Measurements from ENCODE around the gene PPP1R1C.
"Not testable (repeated sequence)": the region's sequence is repeated elsewhere in the genome, so short reads cannot be mapped to it uniquely, and the experiment has no call there.

The PPP1R1C gene

DNA sequence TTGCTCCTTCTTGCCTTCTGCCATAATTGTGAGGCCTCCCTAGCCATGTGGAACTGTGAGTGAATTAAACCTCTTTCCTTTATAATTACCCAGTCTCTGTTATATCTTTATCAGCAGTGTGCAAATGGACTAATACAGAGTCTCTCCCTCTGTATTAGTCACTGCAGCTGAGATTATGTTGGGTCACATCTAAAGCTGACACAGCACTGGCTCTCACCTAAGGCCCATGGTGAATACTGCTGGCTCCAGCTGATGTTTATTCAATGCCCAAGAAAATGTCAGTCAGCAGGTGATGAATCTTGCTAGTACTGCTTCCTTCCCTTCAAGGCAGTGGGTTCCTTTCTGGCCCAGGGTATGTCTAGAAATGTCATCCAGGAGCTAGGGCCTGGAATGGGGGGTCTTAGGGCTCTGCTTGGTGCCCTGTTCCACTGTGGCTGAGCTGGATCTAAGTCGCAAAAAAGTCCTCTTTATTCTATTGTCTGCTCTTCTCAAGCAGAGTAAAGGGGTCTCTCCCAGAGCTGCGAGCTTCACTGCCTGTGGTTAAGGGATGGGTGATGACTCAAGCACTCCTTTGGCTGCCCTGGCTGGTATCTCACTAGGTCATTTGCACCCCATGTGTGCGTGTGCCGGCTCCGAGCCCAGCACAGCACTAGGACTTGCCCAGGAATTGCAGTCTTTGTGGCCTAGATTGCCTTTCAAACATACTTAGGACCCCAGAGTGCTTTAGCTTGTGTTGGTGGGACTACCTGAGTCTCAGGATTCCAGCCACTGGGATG lies 29.9 kb downstream of the PPP1R1C start:
- TF ChIP-seq, protein P1, sequence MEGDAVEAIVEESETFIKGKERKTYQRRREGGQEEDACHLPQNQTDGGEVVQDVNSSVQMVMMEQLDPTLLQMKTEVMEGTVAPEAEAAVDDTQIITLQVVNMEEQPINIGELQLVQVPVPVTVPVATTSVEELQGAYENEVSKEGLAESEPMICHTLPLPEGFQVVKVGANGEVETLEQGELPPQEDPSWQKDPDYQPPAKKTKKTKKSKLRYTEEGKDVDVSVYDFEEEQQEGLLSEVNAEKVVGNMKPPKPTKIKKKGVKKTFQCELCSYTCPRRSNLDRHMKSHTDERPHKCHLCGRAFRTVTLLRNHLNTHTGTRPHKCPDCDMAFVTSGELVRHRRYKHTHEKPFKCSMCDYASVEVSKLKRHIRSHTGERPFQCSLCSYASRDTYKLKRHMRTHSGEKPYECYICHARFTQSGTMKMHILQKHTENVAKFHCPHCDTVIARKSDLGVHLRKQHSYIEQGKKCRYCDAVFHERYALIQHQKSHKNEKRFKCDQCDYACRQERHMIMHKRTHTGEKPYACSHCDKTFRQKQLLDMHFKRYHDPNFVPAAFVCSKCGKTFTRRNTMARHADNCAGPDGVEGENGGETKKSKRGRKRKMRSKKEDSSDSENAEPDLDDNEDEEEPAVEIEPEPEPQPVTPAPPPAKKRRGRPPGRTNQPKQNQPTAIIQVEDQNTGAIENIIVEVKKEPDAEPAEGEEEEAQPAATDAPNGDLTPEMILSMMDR (IDR thresholded peaks at IDR 0.05; ENCODE audit: control insufficient read depth, extremely low read depth, insufficient read depth) = no peak
- no peak for DNase-seq (ENCODE audit: low read depth)
- no peak overlapping the region for H3K4me3 ChIP-seq (ENCODE audit: low read depth, low read length)

DNA sequence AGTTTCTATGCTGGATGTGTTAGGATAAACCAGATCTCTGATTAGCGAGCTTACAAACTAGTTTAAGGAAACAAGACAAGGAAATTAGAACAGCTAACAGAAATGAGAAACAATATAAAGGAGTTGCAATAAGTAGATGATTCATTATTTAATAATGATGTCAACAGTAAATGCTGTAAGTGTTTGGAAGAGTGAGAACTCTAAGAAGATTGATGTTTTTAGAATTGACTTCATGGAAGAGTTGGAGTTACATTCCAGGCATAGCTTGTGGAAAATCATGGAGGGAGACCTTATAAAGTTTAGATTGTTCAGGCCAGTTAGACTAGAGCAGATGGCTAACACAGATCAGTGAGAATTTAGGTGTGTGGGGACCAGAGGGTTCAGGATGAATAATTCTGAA lies 32.6 kb downstream of the PPP1R1C start:
- H3K4me3 ChIP-seq (ENCODE audit: low read depth, low read length) = no peak overlapping the region
- TF ChIP-seq, protein P1 (IDR thresholded peaks at IDR 0.05; ENCODE audit: control insufficient read depth, extremely low read depth, insufficient read depth) = no peak
- DNase-seq (ENCODE audit: low read depth) = no peak

DNA sequence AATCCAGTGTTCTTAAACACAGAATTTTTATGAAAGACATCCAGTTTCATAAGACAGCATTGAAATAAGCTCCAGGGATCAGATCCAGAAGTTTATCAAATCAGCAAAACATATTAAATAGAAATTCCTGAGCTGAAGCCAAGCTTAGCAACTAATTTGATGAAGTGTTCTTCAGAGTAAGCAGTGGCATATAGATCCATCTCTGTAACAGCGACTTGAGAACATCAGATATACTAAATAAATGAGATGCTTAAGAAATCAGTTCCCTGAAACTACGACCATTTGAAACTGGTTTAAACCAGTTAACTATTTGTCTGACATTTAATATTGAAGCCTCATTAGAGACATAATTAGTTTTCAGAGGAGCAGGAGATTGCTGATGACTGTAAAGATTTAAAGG lies 34.1 kb downstream of the PPP1R1C start:
- DNase-seq (ENCODE audit: low read depth) = no peak
- H3K4me3 ChIP-seq (ENCODE audit: low read depth, low read length) = no peak overlapping the region
- TF ChIP-seq, protein P1 (IDR thresholded peaks at IDR 0.05; ENCODE audit: control insufficient read depth, extremely low read depth, insufficient read depth) = no peak

DNA sequence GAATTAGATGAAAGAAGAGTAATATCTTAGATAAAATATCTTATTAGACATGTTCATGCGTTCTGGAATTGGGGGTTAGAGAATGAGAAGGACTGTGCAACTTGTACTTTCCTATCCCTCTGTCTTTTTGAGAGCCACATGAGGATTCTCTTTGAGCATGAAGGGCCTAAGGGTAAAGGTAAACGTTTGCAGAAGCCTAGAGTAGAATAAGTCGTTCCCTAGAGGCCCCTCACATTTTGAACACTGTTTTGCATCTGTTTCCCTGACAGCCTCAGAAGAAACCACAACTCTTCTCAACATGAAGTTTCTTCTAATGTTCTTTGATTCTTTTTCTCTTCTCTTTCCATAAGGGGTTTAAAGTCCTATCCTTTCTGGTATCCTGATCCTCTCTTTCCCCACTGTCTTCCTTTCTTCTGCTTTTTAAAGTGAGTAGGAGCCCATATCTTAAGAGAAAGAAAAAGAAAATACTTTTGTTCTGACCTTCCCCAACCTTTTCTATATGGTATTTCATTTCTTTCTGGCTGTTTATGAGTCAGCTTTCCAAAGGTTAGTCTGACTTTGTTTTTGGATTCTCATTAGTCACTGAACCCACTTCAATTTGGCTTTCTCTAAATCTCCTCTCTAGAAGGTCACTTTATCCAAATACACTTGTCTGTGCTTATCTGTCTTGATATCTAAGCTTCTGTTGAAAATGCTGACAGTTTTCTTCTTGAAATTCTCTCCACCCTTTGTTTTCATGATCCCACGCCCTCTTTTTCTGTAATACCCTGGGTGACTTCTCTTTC lies 34.8 kb downstream of the PPP1R1C start:
- TF ChIP-seq, protein P1 (IDR thresholded peaks at IDR 0.05; ENCODE audit: control insufficient read depth, extremely low read depth, insufficient read depth) = no peak
- no peak for DNase-seq (ENCODE audit: low read depth)
- H3K4me3 ChIP-seq (ENCODE audit: low read depth, low read length) = no peak overlapping the region

DNA sequence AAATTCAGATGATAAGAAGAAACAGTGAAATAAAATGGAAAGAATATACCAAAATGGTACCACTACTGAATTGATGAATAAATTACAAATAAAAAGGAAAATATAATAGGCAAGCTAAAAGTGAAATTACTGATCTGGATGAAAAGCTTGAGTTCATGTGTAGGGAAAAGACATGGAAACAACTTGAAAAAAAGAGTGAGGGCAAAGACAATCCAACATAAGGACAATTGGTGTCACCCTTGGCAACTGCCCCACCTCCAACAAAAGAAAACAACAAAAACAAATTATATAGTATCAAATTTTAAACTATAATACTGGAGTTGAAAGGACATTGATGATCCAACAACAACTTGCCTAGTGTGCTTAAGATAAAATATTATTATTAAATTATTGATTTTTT lies 37.6 kb downstream of the PPP1R1C start:
- H3K4me3 ChIP-seq (ENCODE audit: low read depth, low read length) = no peak overlapping the region
- TF ChIP-seq, protein P1 (IDR thresholded peaks at IDR 0.05; ENCODE audit: control insufficient read depth, extremely low read depth, insufficient read depth) = no peak
- DNase-seq (ENCODE audit: low read depth) = no peak

DNA sequence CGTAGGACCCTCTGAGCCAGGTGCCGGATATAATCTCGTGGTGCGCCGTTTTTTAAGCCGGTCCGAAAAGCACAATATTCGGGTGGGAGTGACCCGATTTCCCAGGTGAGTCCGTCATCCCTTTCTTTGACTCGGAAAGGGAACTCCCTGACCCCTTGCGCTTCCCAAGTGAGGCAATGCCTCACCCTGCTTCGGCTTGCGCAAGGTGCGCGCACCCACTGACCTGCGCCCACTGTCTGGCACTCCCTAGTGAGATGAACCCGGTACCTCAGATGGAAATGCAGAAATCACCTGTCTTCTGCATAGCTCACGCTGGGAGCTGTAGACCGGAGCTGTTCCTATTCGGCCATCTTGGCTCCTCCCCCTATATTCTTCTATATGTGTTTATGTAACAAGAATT lies 45.2 kb downstream of the PPP1R1C start:
- DNase-seq (ENCODE audit: low read depth); H3K4me3 ChIP-seq (ENCODE audit: low read depth, low read length): not testable (repeated sequence)

DNA sequence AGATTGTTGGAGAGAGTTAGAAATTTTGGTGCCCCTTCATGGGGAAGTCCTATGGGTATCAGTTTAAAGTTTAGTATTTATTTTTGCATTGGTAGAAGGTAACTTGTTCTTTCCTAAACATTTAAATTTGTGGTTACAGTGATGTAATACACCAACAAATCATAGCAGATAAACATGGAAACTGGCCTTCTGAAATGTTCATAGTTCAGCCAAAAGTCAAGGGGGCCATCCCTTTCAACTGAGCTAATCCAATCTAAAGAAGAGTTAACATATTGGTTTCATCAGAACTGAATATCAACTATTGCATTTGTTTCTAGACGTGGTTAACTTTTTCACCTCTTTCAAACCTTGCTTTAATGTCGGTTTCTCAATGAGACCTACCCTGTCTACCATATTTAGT lies 46.3 kb downstream of the PPP1R1C start:
- no peak overlapping the region for H3K4me3 ChIP-seq (ENCODE audit: low read depth, low read length)
- DNase-seq (ENCODE audit: low read depth) = no peak
- TF ChIP-seq, protein P1 (IDR thresholded peaks at IDR 0.05; ENCODE audit: control insufficient read depth, extremely low read depth, insufficient read depth) = no peak
